ENCODE results near the gene CD44. TPM values are rescaled to one million over a fixed set of nuclear protein-coding genes. Genes with fewer than 3 reads are reported as not detected.

Gene CD44
- total RNA-seq, 1 donor from 2014 or later, result 46.0 TPM

DNA sequence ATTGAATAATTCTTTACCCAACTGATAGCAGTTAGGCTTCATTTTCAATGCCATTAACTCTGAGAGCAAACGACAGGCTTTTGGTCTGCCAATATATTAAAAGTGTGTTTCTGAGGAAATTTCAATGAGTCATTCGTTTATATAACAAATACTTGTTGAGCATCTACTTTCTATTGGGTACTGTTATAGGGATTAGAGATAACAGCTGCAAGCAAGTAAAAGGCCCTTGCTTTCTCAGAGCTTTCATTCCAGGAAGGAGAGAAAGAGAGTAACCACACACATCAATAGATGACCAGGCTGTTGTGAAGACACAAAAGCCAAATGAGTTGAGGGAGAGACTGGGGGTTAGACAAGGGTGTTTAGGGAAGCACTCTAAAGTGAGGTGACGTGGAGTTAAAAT lies 35.7 kb downstream of the CD44 start:
- H3K4me1 Mint-ChIP-seq (ENCODE audit: unreplicated experiment), result peaks cover 27% of the 10 kb centered on the region

DNA sequence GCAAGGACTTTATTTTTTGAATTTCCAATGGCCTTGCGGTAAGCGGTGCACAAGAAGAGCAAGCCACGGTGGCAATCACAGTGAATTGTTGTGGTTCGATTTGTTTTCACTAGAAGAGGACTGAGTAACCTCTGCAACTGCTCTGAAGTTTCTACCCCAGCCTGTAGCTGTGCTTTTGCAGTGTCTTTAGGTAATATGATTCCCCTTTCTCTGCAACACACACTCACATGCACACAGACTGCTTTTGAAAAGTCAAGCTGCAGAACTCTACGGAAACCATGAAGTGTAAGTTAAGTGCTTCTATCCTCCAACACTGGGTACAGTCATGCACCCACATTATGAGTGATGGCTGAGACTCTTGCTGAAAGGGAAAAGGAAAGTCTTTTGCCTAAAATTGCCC lies 38.4 kb downstream of the CD44 start:
- H3K27me3 Mint-ChIP-seq, result no peaks in the 10 kb centered on the region
- no peak for DNase-seq (ENCODE audit: extremely low spot score, unreplicated experiment)
- no peak overlapping the region for H3K27ac Mint-ChIP-seq
- no peaks in the 10 kb centered on the region for H3K9me3 Mint-ChIP-seq
- H3K4me1 Mint-ChIP-seq (ENCODE audit: unreplicated experiment), result peaks cover 29% of the 10 kb centered on the region
- no peak overlapping the region for H3K4me3 Mint-ChIP-seq
- no peaks in the 10 kb centered on the region for H3K36me3 Mint-ChIP-seq
- TF ChIP-seq, protein P1, sequence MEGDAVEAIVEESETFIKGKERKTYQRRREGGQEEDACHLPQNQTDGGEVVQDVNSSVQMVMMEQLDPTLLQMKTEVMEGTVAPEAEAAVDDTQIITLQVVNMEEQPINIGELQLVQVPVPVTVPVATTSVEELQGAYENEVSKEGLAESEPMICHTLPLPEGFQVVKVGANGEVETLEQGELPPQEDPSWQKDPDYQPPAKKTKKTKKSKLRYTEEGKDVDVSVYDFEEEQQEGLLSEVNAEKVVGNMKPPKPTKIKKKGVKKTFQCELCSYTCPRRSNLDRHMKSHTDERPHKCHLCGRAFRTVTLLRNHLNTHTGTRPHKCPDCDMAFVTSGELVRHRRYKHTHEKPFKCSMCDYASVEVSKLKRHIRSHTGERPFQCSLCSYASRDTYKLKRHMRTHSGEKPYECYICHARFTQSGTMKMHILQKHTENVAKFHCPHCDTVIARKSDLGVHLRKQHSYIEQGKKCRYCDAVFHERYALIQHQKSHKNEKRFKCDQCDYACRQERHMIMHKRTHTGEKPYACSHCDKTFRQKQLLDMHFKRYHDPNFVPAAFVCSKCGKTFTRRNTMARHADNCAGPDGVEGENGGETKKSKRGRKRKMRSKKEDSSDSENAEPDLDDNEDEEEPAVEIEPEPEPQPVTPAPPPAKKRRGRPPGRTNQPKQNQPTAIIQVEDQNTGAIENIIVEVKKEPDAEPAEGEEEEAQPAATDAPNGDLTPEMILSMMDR (conservative IDR thresholded peaks at IDR 0.05), result no peak

More for the DNA sequence above, 35.7 kb downstream of the CD44 start:
- H3K36me3 Mint-ChIP-seq, result no peaks in the 10 kb centered on the region
- no peaks in the 10 kb centered on the region for H3K9me3 Mint-ChIP-seq
- H3K4me3 Mint-ChIP-seq, result no peak overlapping the region
- TF ChIP-seq, protein P1 (conservative IDR thresholded peaks at IDR 0.05), result no peak
- no peak overlapping the region for H3K27ac Mint-ChIP-seq
- DNase-seq (ENCODE audit: extremely low spot score, unreplicated experiment), result no peak
- H3K27me3 Mint-ChIP-seq, result no peaks in the 10 kb centered on the region

DNA sequence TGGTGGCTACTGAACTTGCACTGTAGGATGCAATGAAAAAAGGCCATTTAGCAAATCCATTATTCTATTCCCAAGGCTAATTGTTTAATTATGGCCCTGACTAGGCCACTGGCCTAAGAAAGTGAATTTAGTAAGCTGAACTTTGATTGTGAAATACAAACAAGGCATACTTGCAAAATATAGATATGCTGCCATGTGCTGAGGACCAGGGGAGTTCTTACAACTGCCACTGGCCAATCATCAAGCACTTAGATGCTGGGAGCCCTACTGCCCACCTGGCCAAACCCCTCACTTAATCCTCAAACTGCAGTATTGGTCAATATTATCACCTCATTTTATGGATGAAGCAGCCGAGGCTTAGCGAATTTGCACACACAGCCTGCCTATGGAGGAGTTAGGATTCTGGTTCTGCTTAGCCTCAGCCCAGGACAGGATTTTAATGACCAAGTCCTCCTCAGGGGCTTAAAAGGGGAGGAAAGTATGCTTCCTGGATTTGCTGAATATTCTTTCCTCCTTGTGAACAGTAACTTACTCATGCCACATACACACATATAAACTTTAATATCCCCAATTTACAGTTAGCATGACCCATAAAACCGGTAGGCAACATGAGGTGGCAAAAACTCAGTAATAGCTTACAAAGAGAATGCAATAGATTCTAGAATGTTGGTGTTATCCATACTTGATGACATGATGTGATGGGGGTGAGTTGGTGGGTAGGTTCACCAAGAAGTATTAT lies 39.3 kb downstream of the CD44 start:
- peaks cover 33% of the 10 kb centered on the region for H3K4me1 Mint-ChIP-seq (ENCODE audit: unreplicated experiment)
- H3K9me3 Mint-ChIP-seq, result no peaks in the 10 kb centered on the region
- TF ChIP-seq, protein P1 (conservative IDR thresholded peaks at IDR 0.05), result no peak
- no peak for DNase-seq (ENCODE audit: extremely low spot score, unreplicated experiment)
- no peaks in the 10 kb centered on the region for H3K27me3 Mint-ChIP-seq
- no peak overlapping the region for H3K4me3 Mint-ChIP-seq
- no peaks in the 10 kb centered on the region for H3K36me3 Mint-ChIP-seq
- no peak overlapping the region for H3K27ac Mint-ChIP-seq

DNA sequence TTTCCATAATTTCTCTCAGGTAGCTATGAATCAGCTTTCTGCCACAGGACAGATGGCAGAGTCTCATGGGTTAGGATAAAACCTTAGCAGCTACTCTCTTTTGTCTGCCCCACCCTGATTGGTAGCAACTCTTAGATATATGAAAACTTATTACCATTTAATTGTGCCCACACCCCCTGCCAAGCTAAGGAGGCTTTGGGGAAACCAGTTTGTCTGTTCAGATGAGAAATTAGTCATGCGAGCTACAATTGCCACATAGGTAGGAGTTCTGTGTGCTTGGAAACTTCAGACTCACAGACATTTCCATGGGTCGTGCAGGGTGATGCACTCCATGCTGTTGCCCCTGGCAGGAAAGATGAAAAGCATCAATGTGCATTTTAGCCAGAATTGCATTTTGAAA lies 39.9 kb downstream of the CD44 start:
- Mint-ChIP-seq H3K27ac (no peak overlapping the region), H3K4me1 (ENCODE audit: unreplicated experiment) (peaks cover 33% of the 10 kb centered on the region), H3K36me3 (no peaks in the 10 kb centered on the region), H3K9me3 (no peaks in the 10 kb centered on the region), H3K27me3 (no peaks in the 10 kb centered on the region), H3K4me3 (no peak overlapping the region)
- TF ChIP-seq, protein P1 (conservative IDR thresholded peaks at IDR 0.05), result no peak
- no peak for DNase-seq (ENCODE audit: extremely low spot score, unreplicated experiment)

DNA sequence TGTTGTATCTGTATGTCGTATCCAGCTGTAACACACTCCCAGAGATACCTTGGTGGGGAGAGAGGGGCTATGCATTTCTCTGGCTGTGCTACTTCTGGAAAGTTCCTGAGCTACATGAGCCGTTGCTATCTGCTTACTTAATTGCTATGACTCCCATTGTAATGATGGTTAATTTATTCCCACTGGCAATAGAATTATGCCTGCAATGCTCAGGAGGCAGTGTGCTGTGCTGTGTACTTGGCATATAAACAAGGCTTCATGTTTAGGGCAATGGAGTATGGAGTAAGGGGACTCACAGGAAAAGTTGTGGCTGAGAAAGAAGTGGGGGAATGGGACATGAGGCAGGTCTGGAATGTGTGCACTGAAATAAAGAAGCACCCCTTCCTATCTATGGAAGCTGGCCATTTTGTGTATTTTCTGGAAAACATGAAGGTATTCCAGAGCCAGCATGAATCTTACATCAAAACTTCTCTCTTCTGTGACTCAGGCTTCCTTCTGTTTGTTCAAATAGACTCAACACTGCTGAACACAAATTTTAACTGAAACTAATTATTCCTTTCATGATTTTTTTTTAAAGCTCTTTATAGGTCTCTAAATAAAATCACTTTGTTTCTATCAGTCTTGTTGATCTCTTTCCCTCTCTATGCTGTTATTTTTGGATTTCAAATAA lies 40.6 kb downstream of the CD44 start:
- TF ChIP-seq, protein P1 (conservative IDR thresholded peaks at IDR 0.05), result no peak
- H3K27me3 Mint-ChIP-seq, result no peaks in the 10 kb centered on the region
- no peak for DNase-seq (ENCODE audit: extremely low spot score, unreplicated experiment)
- peaks cover 33% of the 10 kb centered on the region for H3K4me1 Mint-ChIP-seq (ENCODE audit: unreplicated experiment)
- no peaks in the 10 kb centered on the region for H3K36me3 Mint-ChIP-seq
- H3K9me3 Mint-ChIP-seq, result no peaks in the 10 kb centered on the region
- H3K27ac Mint-ChIP-seq, result no peak overlapping the region
- H3K4me3 Mint-ChIP-seq, result no peak overlapping the region
